ENCODE results near the gene CYBC1. TPM values are rescaled to one million over a fixed set of nuclear protein-coding genes. Genes with fewer than 3 reads are reported as not detected.
A peak's percentile ranks its signal among the peaks of the same experiment; 100 is the strongest.
"Not testable (repeated sequence)": the region's sequence is repeated elsewhere in the genome, so short reads cannot be mapped to it uniquely, and the experiment has no call there.

The CYBC1 gene
- total and polyA plus RNA-seq, 9 of the 15 experiments (the other 6 are each of a cell fraction or from before 2014, with no cell fraction given): 1.3 to 71.8 (median 49.9) TPM

DNA sequence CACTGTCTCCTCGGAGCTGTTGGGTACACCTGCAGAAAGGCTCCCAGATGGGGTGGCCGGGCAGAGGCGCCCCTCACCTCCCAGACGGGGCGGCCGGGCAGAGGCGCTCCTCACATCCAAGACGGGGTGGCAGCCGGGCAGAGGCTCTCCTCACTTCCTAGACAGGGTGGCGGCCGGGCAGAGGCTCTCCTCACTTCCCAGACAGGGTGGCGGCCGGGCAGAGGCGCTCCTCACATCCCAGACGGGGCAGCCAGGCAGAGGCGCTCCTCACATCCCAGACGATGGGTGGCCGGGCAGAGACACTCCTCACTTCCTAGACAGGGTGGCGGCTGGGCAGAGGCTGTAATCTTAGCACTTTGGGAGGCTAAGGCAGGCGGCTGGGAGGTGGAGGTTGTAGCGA, 3.2 kb upstream of the CYBC1 start:
- H3K4me3 ChIP-seq; H2AFZ ChIP-seq (ENCODE audit: low read depth, low read length); H4K20me1 ChIP-seq (replicated peaks; ENCODE audit: control insufficient read depth, insufficient read depth, low read length); POLR2A ChIA-PET; in situ Hi-C loops (cut with MboI); BruUV-seq (replicated peaks); H3K27ac ChIP-seq (ENCODE audit: extremely low read depth, low read depth, low read length); FAIRE-seq; H3K27me3 ChIP-seq (ENCODE audit: control insufficient read depth in 2 of 2, insufficient read depth in 2 of 2, low read length in 2 of 2); intact Hi-C loops (cut with micrococcal nuclease); DNase-seq (ENCODE audit: extremely low read depth in 1 of 4, low spot score in 3 of 4); H3K9me3 ChIP-seq (replicated peaks; ENCODE audit: control insufficient read depth, insufficient read depth, low read depth, low read length); H3K36me3 ChIP-seq (ENCODE audit: control insufficient read depth, insufficient read depth, low read length); H3K4me2 ChIP-seq (ENCODE audit: insufficient read depth, low read length); H3K9me1 ChIP-seq (ENCODE audit: control insufficient read depth, insufficient read depth, low read length); ATAC-seq; CTCF ChIA-PET (ENCODE audit: low intra/inter-chr PET ratio); H3K9ac ChIP-seq (ENCODE audit: insufficient read depth in 1 of 2, low read depth in 2 of 2, low read length in 2 of 2): not testable (repeated sequence)
- peaks cover 41 to 60% of the 10 kb centered on the region in 2 experiments for H3K4me1 ChIP-seq (replicated peaks in 1 of 2; ENCODE audit: control insufficient read depth in 2 of 2, insufficient read depth in 2 of 2, low read length in 2 of 2)
- TF ChIP-seq ZBTB33 (CRISPR knock-in tag; IDR thresholded peaks at IDR 0.05): peak; percentile 71
- 0 out of 2 replicates have a peak, but pooled peaks have one; percentile 14 for TF ChIP-seq TRIM28 (IDR thresholded peaks at IDR 0.05)
- TF ChIP-seq SMAD4 (CRISPR knock-in tag; conservative IDR thresholded peaks at IDR 0.05): peak; percentile 46
- H3K79me2 ChIP-seq (ENCODE audit: control insufficient read depth, insufficient read depth, low read length): peaks cover 27% of the 10 kb centered on the region
- 92% methylated on average over 16 of the region's 21 CpGs for WGBS (ENCODE audit: insufficient coverage, low coverage, missing lambda C conversion rate)

DNA sequence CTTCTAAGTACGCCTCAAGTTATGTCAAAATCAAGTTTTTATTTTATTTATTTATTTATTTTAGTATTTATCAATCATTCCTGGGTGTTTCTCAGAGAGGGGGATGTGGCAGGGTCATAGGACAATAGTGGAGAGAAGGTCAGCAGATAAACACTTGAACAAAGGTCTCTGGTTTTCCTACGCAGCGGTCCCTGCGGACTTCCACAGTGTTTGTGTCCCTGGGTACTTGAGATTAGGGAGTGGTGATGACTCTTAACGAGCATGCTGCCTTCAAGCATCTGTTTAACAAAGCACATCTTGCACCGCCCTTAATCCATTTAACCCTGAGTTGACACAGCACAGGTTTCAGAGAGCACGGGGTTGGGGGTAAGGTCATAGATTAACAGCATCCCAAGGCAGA, 2.6 kb upstream of the CYBC1 start:
- H3K9me1 ChIP-seq (ENCODE audit: control insufficient read depth, insufficient read depth, low read length); CTCF ChIA-PET (ENCODE audit: low intra/inter-chr PET ratio); H3K9me3 ChIP-seq (replicated peaks; ENCODE audit: control insufficient read depth, insufficient read depth, low read depth, low read length); in situ Hi-C loops (cut with MboI); H3K9ac ChIP-seq (ENCODE audit: insufficient read depth in 1 of 2, low read depth in 2 of 2, low read length in 2 of 2); H3K4me2 ChIP-seq (ENCODE audit: insufficient read depth, low read length); H3K27ac ChIP-seq (ENCODE audit: extremely low read depth, low read depth, low read length); intact Hi-C loops (cut with micrococcal nuclease); FAIRE-seq; H4K20me1 ChIP-seq (replicated peaks; ENCODE audit: control insufficient read depth, insufficient read depth, low read length); H2AFZ ChIP-seq (ENCODE audit: low read depth, low read length); ATAC-seq; BruUV-seq (replicated peaks); H3K36me3 ChIP-seq (ENCODE audit: control insufficient read depth, insufficient read depth, low read length); H3K27me3 ChIP-seq (ENCODE audit: control insufficient read depth in 2 of 2, insufficient read depth in 2 of 2, low read length in 2 of 2); H3K4me3 ChIP-seq: not testable (repeated sequence)
- DNase-seq (ENCODE audit: extremely low read depth in 1 of 4, low spot score in 3 of 4): peak in 1 of 4 experiments; percentile 60
- Histone ChIP-seq H3K4me1 (replicated peaks in 1 of 2; ENCODE audit: control insufficient read depth in 2 of 2, insufficient read depth in 2 of 2, low read length in 2 of 2) (peaks cover 41 to 56% of the 10 kb centered on the region in 2 experiments), H3K79me2 (ENCODE audit: control insufficient read depth, insufficient read depth, low read length) (peaks cover 25% of the 10 kb centered on the region)
- POLR2A ChIA-PET: interaction anchor here (0.7 kb wide), 2 partner anchors 222 to 367 kb away, joined by 3 read pairs; no protein-coding TSS in a partner anchor
- WGBS (ENCODE audit: insufficient coverage, low coverage, missing lambda C conversion rate): 12% methylated on average over 7 of the region's 7 CpGs
- TF ChIP-seq ARID1B (IDR thresholded peaks at IDR 0.05): 0 out of 2 replicates have a peak, but pooled peaks have one; percentile 31
- TF ChIP-seq MTA2 (IDR thresholded peaks at IDR 0.05; ENCODE audit: low read depth): 0 out of 2 replicates have a peak, but pooled peaks have one; percentile 8
- 0 out of 2 replicates have a peak, but pooled peaks have one; percentile 20 for TF ChIP-seq CXXC5 (CRISPR knock-in tag; IDR thresholded peaks at IDR 0.05)
- peak; percentile 57 for TF ChIP-seq TCF3 (CRISPR knock-in tag; IDR thresholded peaks at IDR 0.05)
- TF ChIP-seq NFIC (IDR thresholded peaks at IDR 0.05): peak; percentile 19; the same call in 1 of the 2 replicates
- peak; percentile 48; the same call in 1 of the 2 replicates for TF ChIP-seq MAX (CRISPR knock-in tag; IDR thresholded peaks at IDR 0.05)
- TF ChIP-seq CBFA2T3 (IDR thresholded peaks at IDR 0.05): peak; percentile 84
- peak; percentile 74 to 84 for TF ChIP-seq KDM1A (IDR thresholded peaks at IDR 0.05)
- TF ChIP-seq, protein P1, sequence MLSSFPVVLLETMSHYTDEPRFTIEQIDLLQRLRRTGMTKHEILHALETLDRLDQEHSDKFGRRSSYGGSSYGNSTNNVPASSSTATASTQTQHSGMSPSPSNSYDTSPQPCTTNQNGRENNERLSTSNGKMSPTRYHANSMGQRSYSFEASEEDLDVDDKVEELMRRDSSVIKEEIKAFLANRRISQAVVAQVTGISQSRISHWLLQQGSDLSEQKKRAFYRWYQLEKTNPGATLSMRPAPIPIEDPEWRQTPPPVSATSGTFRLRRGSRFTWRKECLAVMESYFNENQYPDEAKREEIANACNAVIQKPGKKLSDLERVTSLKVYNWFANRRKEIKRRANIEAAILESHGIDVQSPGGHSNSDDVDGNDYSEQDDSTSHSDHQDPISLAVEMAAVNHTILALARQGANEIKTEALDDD (IDR thresholded peaks at IDR 0.05): peak; percentile 37; the same call in 1 of the 2 replicates
- peak; percentile 57; the same call in 1 of the 2 replicates for TF ChIP-seq NCOR1 (IDR thresholded peaks at IDR 0.05)

Measured in K562 (cell line).